GM21529 (cell line): ENCODE measurements around the gene ATP6AP1.

Experiments used
- ATAC-seq: cut with Tn5 transposase; IDR thresholded peaks from one replicate; pipeline ENCODE4 v1.9.1; 2021; ENCODE audit not compliant: unreplicated experiment

ATP6AP1 gene

GRCh38 chrX:154430479-154430878, 2.0 kb downstream of the ATP6AP1 start:
- no peak for ATAC-seq

GRCh38 chrX:154430916-154431315, 2.4 kb downstream of the ATP6AP1 start:
- ATAC-seq: no peak

DNA sequence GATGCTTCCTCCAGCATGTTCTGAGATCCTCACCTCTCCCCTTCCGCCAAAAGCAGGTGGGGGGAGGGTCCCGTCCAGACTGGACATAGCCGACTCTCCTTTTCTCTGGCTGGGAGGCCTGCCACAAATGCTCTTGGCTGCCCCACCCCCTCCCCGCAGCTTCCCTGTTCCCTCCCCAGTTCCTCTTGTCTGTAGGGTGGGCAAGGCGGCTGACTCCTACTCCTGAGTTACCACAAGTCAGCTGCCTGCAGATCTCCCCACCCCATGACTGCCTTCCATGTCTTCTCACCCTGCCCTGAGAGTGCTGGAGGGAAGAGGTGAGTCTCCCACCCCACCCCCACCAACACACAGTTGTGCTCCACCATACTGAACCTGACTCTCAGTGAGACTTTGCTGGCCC, 2.9 kb downstream of the ATP6AP1 start:
- no peak for ATAC-seq

DNA sequence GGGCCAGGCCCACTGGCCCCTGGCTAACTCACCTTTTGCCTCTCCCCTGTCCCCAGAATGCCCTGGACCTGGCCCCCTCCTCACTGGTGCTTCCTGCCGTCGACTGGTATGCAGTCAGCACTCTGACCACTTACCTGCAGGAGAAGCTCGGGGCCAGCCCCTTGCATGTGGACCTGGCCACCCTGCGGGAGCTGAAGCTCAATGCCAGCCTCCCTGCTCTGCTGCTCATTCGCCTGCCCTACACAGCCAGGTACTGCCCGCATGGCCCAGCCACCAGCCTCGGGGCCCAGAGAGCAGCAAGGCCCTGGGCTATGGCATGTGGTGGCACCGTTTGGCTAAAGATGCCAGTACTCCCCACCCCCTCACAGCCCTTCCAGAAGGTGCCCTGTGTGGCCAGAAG, 3.7 kb downstream of the ATP6AP1 start:
- no peak for ATAC-seq

- no peak for ATAC-seq
Measured at GRCh38 chrX:154433605-154434004, 5.1 kb downstream of the ATP6AP1 start.

DNA sequence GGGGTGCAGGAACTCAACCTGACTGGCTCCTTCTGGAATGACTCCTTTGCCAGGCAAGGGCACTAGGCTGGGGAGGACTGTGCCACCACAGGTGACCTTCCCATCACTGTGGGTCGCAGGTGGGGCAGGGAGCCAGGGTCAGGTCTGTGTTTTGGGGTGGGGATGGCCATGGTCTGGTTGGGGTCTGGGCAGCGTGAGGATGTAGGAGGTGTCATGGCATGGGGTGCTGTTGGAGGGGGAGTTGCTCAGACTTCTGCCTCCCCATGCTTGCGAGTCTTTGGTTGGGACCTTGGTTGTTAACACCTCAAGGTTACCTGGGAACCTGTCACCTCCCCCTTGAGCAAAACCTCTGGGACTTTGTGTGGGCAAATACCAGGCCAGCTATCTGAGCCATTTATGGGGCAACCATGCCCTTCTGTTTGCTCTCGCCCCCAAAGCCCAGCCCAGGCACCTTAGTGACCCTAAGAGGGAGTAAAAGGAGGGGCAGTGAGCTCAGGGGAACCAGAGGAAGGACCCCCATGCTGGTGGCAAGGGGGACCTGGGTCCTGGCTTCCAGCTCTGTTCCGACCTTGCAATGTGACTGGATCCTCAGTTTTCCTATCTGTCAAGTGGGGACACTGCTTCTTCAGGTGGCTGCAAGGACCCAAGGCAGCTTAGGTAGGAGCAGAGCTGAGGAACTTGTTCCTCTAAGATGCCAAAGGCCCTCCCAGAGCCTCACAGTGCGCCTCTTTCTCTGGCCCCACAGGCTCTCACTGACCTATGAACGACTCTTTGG, 6.1 kb downstream of the ATP6AP1 start:
- no peak for ATAC-seq

DNA sequence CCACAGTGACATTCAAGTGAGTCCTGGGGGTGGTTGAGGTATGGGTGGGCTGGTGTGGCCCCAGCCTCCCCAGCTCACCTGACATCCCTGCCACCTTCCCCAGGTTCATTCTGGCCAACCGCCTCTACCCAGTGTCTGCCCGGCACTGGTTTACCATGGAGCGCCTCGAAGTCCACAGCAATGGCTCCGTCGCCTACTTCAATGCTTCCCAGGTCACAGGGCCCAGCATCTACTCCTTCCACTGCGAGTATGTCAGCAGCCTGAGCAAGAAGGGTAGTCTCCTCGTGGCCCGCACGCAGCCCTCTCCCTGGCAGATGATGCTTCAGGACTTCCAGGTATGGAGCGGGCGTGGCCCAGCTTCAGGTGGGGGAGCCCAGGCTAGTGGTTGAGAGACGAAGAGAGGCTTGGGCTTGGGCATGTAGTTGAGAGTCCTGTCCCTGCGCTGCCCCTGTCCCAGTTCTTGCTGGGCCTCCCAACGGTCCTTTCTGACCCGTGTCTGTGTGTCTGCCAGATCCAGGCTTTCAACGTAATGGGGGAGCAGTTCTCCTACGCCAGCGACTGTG, 6.8 kb downstream of the ATP6AP1 start:
- no peak for ATAC-seq

- no peak for ATAC-seq
Measured at GRCh38 chrX:154436374-154436982, 8.0 kb downstream of the ATP6AP1 start.

DNA sequence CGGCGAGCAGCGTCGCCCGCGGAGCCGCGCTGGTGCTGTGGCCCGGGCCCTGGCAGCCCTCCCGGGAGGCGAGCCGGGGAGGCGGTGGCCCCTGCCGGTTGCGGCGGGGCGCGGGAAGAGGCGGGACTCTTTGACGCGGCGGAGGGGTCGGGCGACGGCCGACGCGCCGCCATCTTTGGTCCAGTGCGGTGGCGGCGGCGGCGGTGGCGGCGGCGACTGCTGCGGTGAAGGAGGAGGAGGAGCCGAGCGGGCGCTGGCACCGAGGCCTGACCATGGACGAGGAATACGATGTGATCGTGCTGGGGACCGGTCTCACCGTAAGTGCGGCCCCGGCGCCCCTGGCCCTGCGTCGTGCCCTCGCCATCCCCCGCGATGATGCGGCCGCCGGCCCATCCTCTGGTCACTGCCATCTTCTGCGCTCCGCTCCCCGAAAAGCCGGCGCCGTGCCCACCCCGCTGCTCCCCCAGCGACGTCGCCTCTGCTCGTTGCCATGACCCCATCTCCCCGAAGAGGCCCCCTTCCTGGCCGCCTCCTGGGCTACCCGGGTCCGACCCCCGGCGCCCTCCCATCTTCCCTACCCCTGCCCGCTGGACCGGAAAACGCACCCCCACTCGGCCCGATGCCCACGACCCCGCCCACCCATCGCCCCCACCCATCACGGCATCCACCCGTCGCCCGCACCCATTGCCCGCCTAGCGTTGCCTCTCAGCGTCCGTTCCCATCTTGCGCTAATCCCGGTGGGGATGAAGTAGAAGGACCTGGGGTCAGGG, 8.7 kb downstream of the ATP6AP1 start, which contains the start of gene GDI1:
Gene GDI1, plus strand, starts transcription at position 172 of the 770 bp plus-strand sequence. Its CDS starts 101 bp downstream, at position 273.
- ATAC-seq: no peak

DNA sequence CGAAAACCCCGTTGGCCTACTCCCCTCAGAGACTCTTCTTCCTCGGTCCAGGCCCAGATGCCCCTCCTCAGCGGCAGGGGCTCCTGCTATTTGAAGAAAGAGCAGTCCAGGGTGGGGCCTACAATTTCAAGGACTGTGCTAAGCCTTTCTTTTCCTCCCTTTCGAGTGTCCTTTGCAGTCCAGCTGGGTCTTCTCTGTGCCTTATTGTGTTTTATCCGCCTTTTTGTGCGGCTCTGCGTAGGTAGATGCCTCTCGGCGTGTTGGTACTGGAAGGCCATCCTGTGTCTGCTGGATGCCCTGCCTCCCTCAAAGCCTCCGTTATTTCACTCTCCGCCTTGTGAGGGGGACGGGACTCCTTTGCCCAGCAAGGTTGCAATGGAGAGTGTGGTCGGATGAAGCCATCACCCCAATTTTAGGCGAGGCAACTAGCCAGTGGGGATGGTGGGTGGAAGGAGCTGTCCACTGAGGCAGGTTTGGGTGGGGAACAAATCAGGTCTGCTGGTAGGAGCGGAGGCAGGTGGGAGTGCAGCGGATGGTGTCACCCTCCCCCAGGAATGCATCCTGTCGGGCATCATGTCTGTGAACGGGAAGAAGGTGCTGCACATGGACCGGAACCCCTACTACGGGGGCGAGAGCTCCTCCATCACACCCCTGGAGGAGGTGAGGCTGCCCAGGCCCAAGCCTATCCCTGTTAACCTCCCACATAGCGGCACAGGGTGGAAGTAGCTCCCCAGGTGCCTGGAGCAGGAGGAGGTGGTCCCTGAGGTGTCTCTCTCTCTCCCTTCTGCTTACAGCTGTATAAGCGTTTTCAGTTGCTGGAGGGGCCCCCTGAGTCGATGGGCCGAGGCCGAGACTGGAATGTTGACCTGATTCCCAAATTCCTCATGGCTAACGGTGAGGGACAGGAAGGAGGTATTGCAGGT, 9.8 kb downstream of the ATP6AP1 start:
- no peak for ATAC-seq

DNA sequence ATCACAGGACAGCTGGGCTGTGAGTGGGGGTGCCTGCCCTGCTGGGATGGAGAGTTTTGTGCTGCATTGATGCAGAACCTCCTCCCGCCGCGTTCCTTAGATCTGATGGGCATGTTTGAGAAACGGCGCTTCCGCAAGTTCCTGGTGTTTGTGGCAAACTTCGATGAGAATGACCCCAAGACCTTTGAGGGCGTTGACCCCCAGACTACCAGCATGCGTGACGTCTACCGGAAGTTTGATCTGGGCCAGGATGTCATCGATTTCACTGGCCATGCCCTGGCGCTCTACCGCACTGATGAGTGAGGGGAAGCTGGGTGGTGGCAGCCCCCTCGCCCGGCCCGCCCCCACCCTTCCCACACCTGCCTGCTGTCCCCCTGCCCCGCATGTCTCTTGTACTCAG, 11.4 kb downstream of the ATP6AP1 start:
- no peak for ATAC-seq

GRCh38 chrX:154440623-154441357, 12.3 kb downstream of the ATP6AP1 start:
- no peak for ATAC-seq

DNA sequence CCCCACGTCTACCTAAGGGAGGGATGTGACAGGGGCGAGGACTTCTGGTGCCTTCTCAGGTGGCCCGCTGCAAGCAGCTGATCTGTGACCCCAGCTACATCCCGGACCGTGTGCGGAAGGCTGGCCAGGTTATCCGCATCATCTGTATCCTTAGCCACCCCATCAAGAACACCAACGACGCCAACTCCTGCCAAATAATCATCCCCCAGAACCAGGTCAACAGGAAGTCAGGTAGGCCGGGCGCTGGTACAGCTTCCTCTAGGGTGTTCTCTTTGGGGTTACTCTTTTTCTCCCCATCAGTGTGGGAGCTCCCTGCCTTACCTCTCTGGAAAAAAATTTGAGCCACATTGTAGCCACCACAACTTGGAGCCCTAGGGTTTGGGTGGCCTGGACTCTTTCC, 13.1 kb downstream of the ATP6AP1 start:
- ATAC-seq: no peak

DNA sequence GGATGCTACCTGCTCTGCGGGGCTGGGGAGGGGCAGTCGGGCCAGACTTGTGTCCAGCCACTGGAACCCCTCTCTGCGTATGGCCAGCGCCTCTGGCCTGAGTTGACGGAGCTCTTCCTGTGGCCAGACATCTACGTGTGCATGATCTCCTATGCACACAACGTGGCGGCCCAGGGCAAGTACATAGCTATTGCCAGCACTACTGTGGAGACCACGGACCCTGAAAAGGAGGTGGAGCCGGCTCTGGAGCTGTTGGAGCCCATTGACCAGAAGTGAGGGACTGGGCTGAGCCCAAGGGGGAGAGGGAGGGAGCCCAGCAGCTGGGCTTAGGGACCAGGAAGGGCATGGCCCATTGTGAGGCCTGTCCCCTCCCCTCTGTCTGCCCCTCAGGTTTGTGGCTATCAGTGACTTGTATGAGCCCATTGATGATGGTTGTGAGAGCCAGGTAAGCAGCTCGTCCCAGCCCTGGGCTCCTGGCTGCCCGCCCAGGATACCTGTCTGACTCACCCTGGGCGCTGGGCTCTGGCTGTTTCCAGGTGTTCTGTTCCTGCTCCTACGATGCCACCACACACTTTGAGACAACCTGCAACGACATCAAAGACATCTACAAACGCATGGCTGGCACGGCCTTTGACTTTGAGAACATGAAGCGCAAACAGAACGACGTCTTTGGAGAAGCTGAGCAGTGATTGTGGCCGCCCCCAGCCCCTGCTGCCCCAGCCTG, 13.7 kb downstream of the ATP6AP1 start:
- no peak for ATAC-seq

DNA sequence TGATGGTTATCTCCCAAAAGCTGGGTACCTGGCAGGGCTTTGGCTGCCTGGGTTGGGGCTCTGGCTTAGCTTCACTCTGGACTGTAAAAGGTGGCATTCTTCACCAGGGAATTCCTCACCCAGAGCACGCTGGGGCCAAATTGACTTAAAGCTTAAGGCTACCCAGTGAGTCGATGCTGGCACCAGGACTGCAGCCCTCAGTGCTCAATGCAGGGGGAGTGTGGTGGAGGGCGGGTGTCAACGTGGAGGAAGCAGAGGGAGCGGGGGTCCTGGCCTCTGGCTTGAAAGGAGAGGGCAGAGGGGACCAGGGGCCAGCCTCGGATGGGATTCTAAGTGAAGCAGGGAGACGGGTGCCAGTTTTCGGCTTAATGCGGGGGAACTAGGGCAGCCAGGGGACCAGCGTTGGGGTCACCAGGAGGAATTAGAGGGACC, 15.0 kb downstream of the ATP6AP1 start:
- no peak for ATAC-seq

DNA sequence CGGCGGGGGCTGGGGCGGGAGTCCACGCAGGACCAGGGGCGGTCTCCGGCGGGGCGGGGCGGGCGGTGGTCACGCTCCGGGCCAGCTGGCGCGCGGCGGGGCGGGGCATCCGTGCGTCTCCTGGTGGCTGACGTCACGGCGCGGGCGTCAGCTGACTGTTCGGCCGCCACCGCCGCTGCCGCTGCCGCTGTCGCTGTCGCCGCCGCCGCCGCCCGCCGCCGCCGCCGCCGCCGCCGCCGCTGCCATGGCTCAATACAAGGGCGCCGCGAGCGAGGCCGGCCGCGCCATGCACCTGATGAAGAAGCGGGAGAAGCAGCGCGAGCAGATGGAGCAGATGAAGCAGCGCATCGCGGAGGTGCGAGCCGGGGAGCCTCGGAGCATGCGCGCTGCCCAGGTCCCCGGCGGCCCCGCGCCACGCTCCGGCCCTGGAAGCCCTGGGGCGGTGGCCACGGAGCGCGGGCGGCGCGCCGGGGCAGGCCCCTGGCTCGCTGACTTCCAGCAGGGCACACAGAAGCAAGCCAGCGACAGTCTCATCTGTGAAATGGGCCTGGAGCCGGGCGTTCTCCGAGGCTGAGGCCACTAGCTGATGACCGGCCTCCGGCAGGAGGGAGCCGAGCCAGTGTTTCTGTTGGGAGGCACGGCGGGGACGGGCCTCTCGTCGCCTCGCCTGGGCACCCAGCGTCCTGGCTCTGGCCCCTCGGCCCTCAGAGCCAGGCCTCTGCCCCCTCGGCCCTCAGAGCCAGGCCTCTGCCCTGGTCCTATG, 15.7 kb downstream of the ATP6AP1 start, which contains the start of gene FAM50A:
Gene FAM50A, plus strand, starts transcription at position 150 of the 763 bp plus-strand sequence. Its CDS starts 95 bp downstream, at position 245.
- ATAC-seq: peak; percentile 71

DNA sequence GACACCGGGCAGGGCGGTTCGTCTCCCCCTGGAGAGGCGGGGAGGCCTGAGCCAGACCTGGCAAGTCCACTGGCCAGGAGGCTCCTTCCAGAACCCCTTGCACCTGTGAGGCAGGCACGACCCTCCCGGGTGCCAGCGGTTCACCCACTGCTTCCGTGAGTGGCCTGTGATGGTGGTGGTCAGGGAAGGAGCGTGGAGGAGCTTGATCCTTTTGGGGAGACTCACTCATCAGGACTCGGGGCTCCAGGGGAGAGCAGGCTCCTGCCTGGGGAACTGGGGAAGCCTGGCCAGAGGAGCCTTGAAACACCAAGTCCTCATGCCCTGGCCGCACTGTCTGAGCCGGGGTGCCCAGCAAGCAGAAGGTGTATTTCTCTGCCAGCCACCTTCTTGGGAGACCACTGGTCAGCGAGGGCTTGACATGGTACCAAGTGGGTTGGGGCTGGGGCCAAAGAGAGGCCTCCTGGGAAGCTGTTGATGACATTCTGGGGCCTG, 16.3 kb downstream of the ATP6AP1 start:
- no peak for ATAC-seq

- ATAC-seq: no peak
Measured at GRCh38 chrX:154445776-154446175, 17.3 kb downstream of the ATP6AP1 start.
